ENCODE measurements around the gene IL20RA. TPM values are rescaled to one million over a fixed set of nuclear protein-coding genes. Genes with fewer than 3 reads are reported as not detected.
A peak's percentile ranks its signal among the peaks of the same experiment; 100 is the strongest.
"Not testable (repeated sequence)": the region's sequence is repeated elsewhere in the genome, so short reads cannot be mapped to it uniquely, and the experiment has no call there.

IL20RA gene
- total RNA-seq, 1 experiment from 2014 or later, result 0.03 TPM

GRCh38 chr6:136992113-136992512, 52.7 kb downstream of the IL20RA start:
- no peaks in the 10 kb centered on the region for H3K36me3 ChIP-seq
- H3K4me3 ChIP-seq, result no peak overlapping the region
- no peaks in the 10 kb centered on the region for H3K9me3 ChIP-seq
- H3K27me3 ChIP-seq, result peaks cover 35% of the 10 kb centered on the region
- no peak for DNase-seq

- H3K36me3 ChIP-seq, result no peaks in the 10 kb centered on the region
- peaks cover 35% of the 10 kb centered on the region for H3K27me3 ChIP-seq
- H3K9me3 ChIP-seq, result no peaks in the 10 kb centered on the region
- no peak for DNase-seq
- no peak overlapping the region for H3K4me3 ChIP-seq
Observed at GRCh38 chr6:136991646-136992045, 53.1 kb downstream of the IL20RA start.

GRCh38 chr6:136990754-136991153, 54.0 kb downstream of the IL20RA start:
- H3K4me3 ChIP-seq, result no peak overlapping the region
- DNase-seq, result no peak
- peaks cover 34% of the 10 kb centered on the region for H3K27me3 ChIP-seq
- no peaks in the 10 kb centered on the region for H3K36me3 ChIP-seq
- H3K9me3 ChIP-seq, result no peaks in the 10 kb centered on the region

- no peak overlapping the region; the same call in 1 of the 2 replicates for H3K4me3 ChIP-seq
Observed at GRCh38 chr6:136990242-136990578, 54.6 kb downstream of the IL20RA start.

GRCh38 chr6:136989571-136990241, 55.1 kb downstream of the IL20RA start:
- no peaks in the 10 kb centered on the region for H3K36me3 ChIP-seq
- peaks cover 28% of the 10 kb centered on the region for H3K27me3 ChIP-seq
- peak overlapping the region; percentile 25 for H3K4me3 ChIP-seq
- peak; percentile 10 for DNase-seq
- H3K9me3 ChIP-seq, result no peaks in the 10 kb centered on the region

More at GRCh38 chr6:136990242-136990578, 54.6 kb downstream of the IL20RA start:
- no peak for DNase-seq
- Histone ChIP-seq H3K27me3 (peaks cover 29% of the 10 kb centered on the region), H3K9me3 (no peaks in the 10 kb centered on the region), H3K36me3 (no peaks in the 10 kb centered on the region)

- Histone ChIP-seq H3K36me3 (no peaks in the 10 kb centered on the region), H3K27me3 (peaks cover 28% of the 10 kb centered on the region), H3K9me3 (no peaks in the 10 kb centered on the region), H3K4me3 (no peak overlapping the region)
- no peak for DNase-seq
Observed at GRCh38 chr6:136987526-136987925, 57.2 kb downstream of the IL20RA start.

- Histone ChIP-seq H3K9me3 (no peaks in the 10 kb centered on the region), H3K4me3 (no peak overlapping the region), H3K27me3 (peaks cover 26% of the 10 kb centered on the region), H3K36me3 (no peaks in the 10 kb centered on the region)
- no peak for DNase-seq
Observed at GRCh38 chr6:136985502-136985901, 59.3 kb downstream of the IL20RA start.

- peaks cover 17% of the 10 kb centered on the region for H3K27me3 ChIP-seq
- H3K36me3 ChIP-seq, result no peaks in the 10 kb centered on the region
- DNase-seq, result no peak
- H3K9me3 ChIP-seq, result no peaks in the 10 kb centered on the region
- H3K4me3 ChIP-seq, result no peak overlapping the region
Observed at GRCh38 chr6:136984578-136984977, 60.2 kb downstream of the IL20RA start.

GRCh38 chr6:136983687-136984086, 61.1 kb downstream of the IL20RA start:
- H3K36me3 ChIP-seq, result no peaks in the 10 kb centered on the region
- peaks cover 12% of the 10 kb centered on the region for H3K27me3 ChIP-seq
- peak; percentile 19 for DNase-seq
- no peak overlapping the region for H3K4me3 ChIP-seq
- H3K9me3 ChIP-seq, result no peaks in the 10 kb centered on the region

GRCh38 chr6:136982928-136983327, 61.8 kb downstream of the IL20RA start:
- Histone ChIP-seq H3K27me3 (peaks cover 4% of the 10 kb centered on the region; the same call in 1 of the 2 replicates), H3K9me3 (no peaks in the 10 kb centered on the region), H3K4me3 (no peak overlapping the region), H3K36me3 (no peaks in the 10 kb centered on the region)
- DNase-seq, result no peak

GRCh38 chr6:136980070-136980469, 64.7 kb downstream of the IL20RA start:
- Histone ChIP-seq H3K9me3 (no peaks in the 10 kb centered on the region), H3K36me3 (no peaks in the 10 kb centered on the region), H3K4me3 (no peak overlapping the region), H3K27me3 (no peaks in the 10 kb centered on the region)
- DNase-seq, result no peak

- Histone ChIP-seq H3K36me3 (no peaks in the 10 kb centered on the region), H3K4me3 (no peak overlapping the region), H3K9me3 (no peaks in the 10 kb centered on the region), H3K27me3 (no peaks in the 10 kb centered on the region)
- no peak for DNase-seq
Observed at GRCh38 chr6:136979206-136979605, 65.6 kb downstream of the IL20RA start.

- Histone ChIP-seq H3K36me3 (no peaks in the 10 kb centered on the region), H3K4me3 (no peak overlapping the region), H3K27me3 (no peaks in the 10 kb centered on the region), H3K9me3 (no peaks in the 10 kb centered on the region)
- no peak for DNase-seq
Observed at GRCh38 chr6:136977075-136977474, 67.7 kb downstream of the IL20RA start.

- Histone ChIP-seq H3K27me3 (no peaks in the 10 kb centered on the region), H3K36me3 (no peaks in the 10 kb centered on the region), H3K9me3 (no peaks in the 10 kb centered on the region), H3K4me3 (no peak overlapping the region)
- DNase-seq, result no peak
Observed at GRCh38 chr6:136975089-136975715, 69.6 kb downstream of the IL20RA start.

GRCh38 chr6:136973781-136974180, 71.0 kb downstream of the IL20RA start:
- H3K27me3 ChIP-seq, H3K4me3 ChIP-seq, H3K9me3 ChIP-seq, DNase-seq, H3K36me3 ChIP-seq: not testable (repeated sequence)

- H3K36me3 ChIP-seq, result no peaks in the 10 kb centered on the region
- no peaks in the 10 kb centered on the region for H3K27me3 ChIP-seq
- no peak overlapping the region for H3K4me3 ChIP-seq
- DNase-seq, result no peak
- H3K9me3 ChIP-seq, result no peaks in the 10 kb centered on the region
Observed at GRCh38 chr6:136971609-136972008, 73.2 kb downstream of the IL20RA start.

GRCh38 chr6:136969930-136970329, 74.8 kb downstream of the IL20RA start:
- Histone ChIP-seq H3K4me3 (no peak overlapping the region), H3K36me3 (no peaks in the 10 kb centered on the region), H3K9me3 (no peaks in the 10 kb centered on the region), H3K27me3 (no peaks in the 10 kb centered on the region)
- no peak for DNase-seq

- Histone ChIP-seq H3K4me3 (no peak overlapping the region), H3K9me3 (no peaks in the 10 kb centered on the region), H3K36me3 (no peaks in the 10 kb centered on the region), H3K27me3 (no peaks in the 10 kb centered on the region)
- no peak for DNase-seq
Observed at GRCh38 chr6:136969433-136969832, 75.3 kb downstream of the IL20RA start.
